Osteocyte (in vitro differentiated cells): ENCODE measurements around the gene CHIC1. TPM values are rescaled to one million over a fixed set of nuclear protein-coding genes. Genes with fewer than 3 reads are reported as not detected.
"Not testable (repeated sequence)": the region's sequence is repeated elsewhere in the genome, so short reads cannot be mapped to it uniquely, and the experiment has no call there.

ENCODE experiments used
- DNase-seq: peaks from one replicate; pipeline ENCODE4 v3.0.0; 2021; ENCODE audit warnings: mixed read lengths; ENCODE audit not compliant: unreplicated experiment; ENCODE audit errors: extremely low spot score
- H3K27ac Mint-ChIP-seq: one replicate; pipeline ENCODE4 v1.8.0; 2021; ENCODE audit warnings: mild to moderate bottlenecking, mixed read lengths; ENCODE audit not compliant: unreplicated experiment
- H3K27me3 Mint-ChIP-seq: one replicate; pipeline ENCODE4 v1.8.0; 2021; ENCODE audit warnings: mixed read lengths; ENCODE audit not compliant: unreplicated experiment
- H3K36me3 Mint-ChIP-seq: one replicate; pipeline ENCODE4 v1.8.0; 2021; ENCODE audit warnings: mixed read lengths; ENCODE audit not compliant: unreplicated experiment
- H3K4me1 Mint-ChIP-seq: one replicate; pipeline ENCODE4 v1.8.0; 2021; ENCODE audit warnings: mixed read lengths; ENCODE audit not compliant: unreplicated experiment
- H3K4me3 Mint-ChIP-seq: one replicate; pipeline ENCODE4 v1.8.0; 2021; ENCODE audit warnings: mild to moderate bottlenecking, moderate library complexity, mixed read lengths; ENCODE audit not compliant: unreplicated experiment
- H3K9me3 Mint-ChIP-seq: one replicate; pipeline ENCODE4 v1.8.0; 2021; ENCODE audit warnings: mixed read lengths; ENCODE audit not compliant: unreplicated experiment
- CTCF ChIP-seq: fragments of 200-600 bp; sonication (generic); IDR thresholded peaks from 2 replicates; pipeline ENCODE4 v1.5.0; 2021; ENCODE audit warnings: antibody characterized with exemption, mild to moderate bottlenecking, moderate library complexity
- long read RNA-seq: library from polyadenylated mRNA; unstranded; transcript quantifications from one replicate; pipeline ENCODE4 v2.0.0, GENCODE V29; 2021
- total RNA-seq: library from RNA; stranded (reverse); gene quantifications from 2 replicates; pipeline ENCODE4 v1.2.1, GENCODE V29; 2021

CHIC1 gene
- 8.8 and 9.0 TPM in 2 replicates for total RNA-seq
- long read RNA-seq, full-length matches to known transcripts, result 5 of 12 reads
- long read RNA-seq, partial matches to known transcripts, result 0 of 12 reads
- long read RNA-seq, other reads (novel, unspliced or antisense), result 7 of 12 reads

- peak; percentile 88 for DNase-seq
- TF ChIP-seq CTCF, result no peak
- Mint-ChIP-seq H3K27me3 (no peaks in the 10 kb centered on the region), H3K27ac (peak within 1 kb of the TSS; percentile 97), H3K4me3 (peak within 1 kb of the TSS; percentile 96), H3K36me3 (no peaks in the 10 kb centered on the region), H3K9me3 (peaks cover 7% of the 10 kb centered on the region), H3K4me1 (peaks cover 4% of the 10 kb centered on the region)
Observed at GRCh38 chrX:73562984-73563737, at the start of gene CHIC1. TSS of gene CHIC1 (plus strand) at chrX:73563197. CDS start at chrX:73563285, 88 bp downstream.

GRCh38 chrX:73522823-73523222 is 40.2 kb upstream of the CHIC1 start:
- H3K4me1 Mint-ChIP-seq, DNase-seq, H3K27ac Mint-ChIP-seq: not testable (repeated sequence)

GRCh38 chrX:73524906-73525305 is 38.1 kb upstream of the CHIC1 start:
- no peak for TF ChIP-seq CTCF
- Mint-ChIP-seq H3K27ac (no peak overlapping the region), H3K36me3 (no peaks in the 10 kb centered on the region)

More at GRCh38 chrX:73522823-73523222, 40.2 kb upstream of the CHIC1 start:
- not testable (repeated sequence) for H3K27me3 Mint-ChIP-seq, H3K36me3 Mint-ChIP-seq, H3K4me3 Mint-ChIP-seq
- H3K9me3 Mint-ChIP-seq, result peaks cover 19% of the 10 kb centered on the region

GRCh38 chrX:73525928-73526690 is 36.9 kb upstream of the CHIC1 start:
- Mint-ChIP-seq H3K27me3 (no peaks in the 10 kb centered on the region), H3K9me3 (peaks cover 26% of the 10 kb centered on the region), H3K4me3 (no peak overlapping the region), H3K4me1 (no peaks in the 10 kb centered on the region), H3K36me3 (no peaks in the 10 kb centered on the region), H3K27ac (no peak overlapping the region)
- DNase-seq, result no peak
- no peak for TF ChIP-seq CTCF

More at GRCh38 chrX:73524906-73525305, 38.1 kb upstream of the CHIC1 start:
- H3K4me1 Mint-ChIP-seq, result no peaks in the 10 kb centered on the region
- H3K4me3 Mint-ChIP-seq, result no peak overlapping the region
- H3K27me3 Mint-ChIP-seq, result no peaks in the 10 kb centered on the region
- DNase-seq, result no peak
- peaks cover 21% of the 10 kb centered on the region for H3K9me3 Mint-ChIP-seq

GRCh38 chrX:73531655-73532054 is 31.3 kb upstream of the CHIC1 start:
- not testable (repeated sequence) for H3K4me1 Mint-ChIP-seq, H3K27me3 Mint-ChIP-seq, H3K27ac Mint-ChIP-seq, DNase-seq, H3K4me3 Mint-ChIP-seq, H3K36me3 Mint-ChIP-seq
- peaks cover 43% of the 10 kb centered on the region for H3K9me3 Mint-ChIP-seq

- H3K4me3 Mint-ChIP-seq, result no peak overlapping the region
- no peak for TF ChIP-seq CTCF
- DNase-seq, result no peak
- no peaks in the 10 kb centered on the region for H3K36me3 Mint-ChIP-seq
- peaks cover 10% of the 10 kb centered on the region for H3K9me3 Mint-ChIP-seq
- H3K27me3 Mint-ChIP-seq, result peaks cover 8% of the 10 kb centered on the region
- H3K27ac Mint-ChIP-seq, result no peak overlapping the region
- H3K4me1 Mint-ChIP-seq, result no peaks in the 10 kb centered on the region
Observed at GRCh38 chrX:73556159-73556558, 6.8 kb upstream of the CHIC1 start.
